ENCODE results near the gene SAMD5.

SAMD5 gene

GRCh38 chr6:147586044-147586443 lies 77.6 kb downstream of the SAMD5 start:
- no peak overlapping the region for H3K4me3 ChIP-seq (replicated peaks in 1 of 2; ENCODE audit: low read depth in 2 of 2, low read length in 2 of 2)
- TF ChIP-seq, protein P1, sequence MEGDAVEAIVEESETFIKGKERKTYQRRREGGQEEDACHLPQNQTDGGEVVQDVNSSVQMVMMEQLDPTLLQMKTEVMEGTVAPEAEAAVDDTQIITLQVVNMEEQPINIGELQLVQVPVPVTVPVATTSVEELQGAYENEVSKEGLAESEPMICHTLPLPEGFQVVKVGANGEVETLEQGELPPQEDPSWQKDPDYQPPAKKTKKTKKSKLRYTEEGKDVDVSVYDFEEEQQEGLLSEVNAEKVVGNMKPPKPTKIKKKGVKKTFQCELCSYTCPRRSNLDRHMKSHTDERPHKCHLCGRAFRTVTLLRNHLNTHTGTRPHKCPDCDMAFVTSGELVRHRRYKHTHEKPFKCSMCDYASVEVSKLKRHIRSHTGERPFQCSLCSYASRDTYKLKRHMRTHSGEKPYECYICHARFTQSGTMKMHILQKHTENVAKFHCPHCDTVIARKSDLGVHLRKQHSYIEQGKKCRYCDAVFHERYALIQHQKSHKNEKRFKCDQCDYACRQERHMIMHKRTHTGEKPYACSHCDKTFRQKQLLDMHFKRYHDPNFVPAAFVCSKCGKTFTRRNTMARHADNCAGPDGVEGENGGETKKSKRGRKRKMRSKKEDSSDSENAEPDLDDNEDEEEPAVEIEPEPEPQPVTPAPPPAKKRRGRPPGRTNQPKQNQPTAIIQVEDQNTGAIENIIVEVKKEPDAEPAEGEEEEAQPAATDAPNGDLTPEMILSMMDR (IDR thresholded peaks at IDR 0.05; ENCODE audit: low read depth, low read length): no peak
- DNase-seq (ENCODE audit: low read depth in 2 of 2): peak in 1 of 2 donors; percentile 75

GRCh38 chr6:147587907-147588306 lies 79.4 kb downstream of the SAMD5 start:
- TF ChIP-seq, protein P1 (IDR thresholded peaks at IDR 0.05; ENCODE audit: low read depth, low read length): no peak
- no peak for DNase-seq (ENCODE audit: low read depth in 2 of 2)
- H3K4me3 ChIP-seq (replicated peaks in 1 of 2; ENCODE audit: low read depth in 2 of 2, low read length in 2 of 2): no peak overlapping the region

DNA sequence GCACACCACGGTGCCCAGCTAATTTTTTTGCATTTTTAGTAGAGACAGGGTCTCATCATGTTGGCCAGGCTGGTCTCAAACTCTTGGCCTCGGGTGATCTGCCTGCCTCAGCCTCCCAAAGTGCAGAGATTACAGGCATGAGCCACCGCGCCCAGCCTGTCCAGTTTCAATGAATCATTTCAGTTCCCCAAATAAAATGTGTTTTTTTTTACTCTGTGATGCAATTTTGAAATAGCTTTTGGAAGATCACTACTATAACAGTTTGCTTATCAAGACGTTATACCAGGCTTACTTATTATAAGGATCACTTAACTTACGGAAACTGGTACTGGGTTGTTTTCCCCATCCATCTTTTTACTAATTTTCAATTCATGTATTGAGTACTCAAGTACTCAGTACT lies 80.0 kb downstream of the SAMD5 start:
- TF ChIP-seq, protein P1 (IDR thresholded peaks at IDR 0.05; ENCODE audit: low read depth, low read length): no peak

GRCh38 chr6:147589739-147590250 lies 81.3 kb downstream of the SAMD5 start:
- H3K4me3 ChIP-seq (replicated peaks in 1 of 2; ENCODE audit: low read depth in 2 of 2, low read length in 2 of 2): no peak overlapping the region
- TF ChIP-seq, protein P1 (IDR thresholded peaks at IDR 0.05; ENCODE audit: low read depth, low read length): no peak
- DNase-seq (ENCODE audit: low read depth in 2 of 2): no peak

More for the DNA sequence above, 80.0 kb downstream of the SAMD5 start:
- H3K4me3 ChIP-seq (replicated peaks in 1 of 2; ENCODE audit: low read depth in 2 of 2, low read length in 2 of 2): no peak overlapping the region
- no peak for DNase-seq (ENCODE audit: low read depth in 2 of 2)

- TF ChIP-seq, protein P1 (IDR thresholded peaks at IDR 0.05; ENCODE audit: low read depth, low read length): no peak
- H3K4me3 ChIP-seq (replicated peaks in 1 of 2; ENCODE audit: low read depth in 2 of 2, low read length in 2 of 2): no peak overlapping the region
- no peak for DNase-seq (ENCODE audit: low read depth in 2 of 2)
These were observed 87.5 kb downstream of the SAMD5 start for GRCh38 chr6:147595961-147596360.

GRCh38 chr6:147603392-147604081 lies 95.0 kb downstream of the SAMD5 start:
- H3K4me3 ChIP-seq (replicated peaks in 1 of 2; ENCODE audit: low read depth in 2 of 2, low read length in 2 of 2): no peak overlapping the region
- TF ChIP-seq, protein P1 (IDR thresholded peaks at IDR 0.05; ENCODE audit: low read depth, low read length): no peak

More at GRCh38 chr6:147603392-147604081, 95.0 kb downstream of the SAMD5 start:
- DNase-seq (ENCODE audit: low read depth in 2 of 2): no peak

All from cardiac fibroblast (primary cell).